Anterior cingulate cortex (tissue), 58 donors: Measurements from ENCODE around the gene CRADD.
"Not testable (repeated sequence)": the region's sequence is repeated elsewhere in the genome, so short reads cannot be mapped to it uniquely, and the experiment has no call there.

Source experiments
- DNase-seq, 58 donors: peaks; one replicate each; lab custom pipeline; 2025; lab: John Stamatoyannopoulos, UW

The CRADD gene

GRCh38 chr12:93914281-93914680, 237.1 kb downstream of the CRADD start:
- DNase-seq, result no peak

GRCh38 chr12:93915411-93915810, 238.2 kb downstream of the CRADD start:
- no peak for DNase-seq

GRCh38 chr12:93916402-93916801, 239.2 kb downstream of the CRADD start:
- no peak for DNase-seq

GRCh38 chr12:93918262-93918661, 241.1 kb downstream of the CRADD start:
- DNase-seq, result no peak

- no peak for DNase-seq
Observed at GRCh38 chr12:93918900-93919299, 241.7 kb downstream of the CRADD start.

- no peak for DNase-seq
Observed at GRCh38 chr12:93921521-93921920, 244.3 kb downstream of the CRADD start.

- no peak for DNase-seq
Observed at GRCh38 chr12:93922583-93923006, 245.4 kb downstream of the CRADD start.

- DNase-seq, result no peak
Observed at GRCh38 chr12:93924367-93924766, 247.2 kb downstream of the CRADD start.

GRCh38 chr12:93925585-93926205, 248.5 kb downstream of the CRADD start:
- no peak for DNase-seq

GRCh38 chr12:93926237-93926636, 249.1 kb downstream of the CRADD start:
- DNase-seq, result no peak

- DNase-seq, result not testable (repeated sequence)
Observed at GRCh38 chr12:93929081-93929480, 251.9 kb downstream of the CRADD start.

- no peak for DNase-seq
Observed at GRCh38 chr12:93937812-93938211, 260.6 kb downstream of the CRADD start.

GRCh38 chr12:93938317-93938716, 261.1 kb downstream of the CRADD start:
- no peak for DNase-seq

GRCh38 chr12:93938931-93939330, 261.8 kb downstream of the CRADD start:
- no peak for DNase-seq

- DNase-seq, result no peak
Observed at GRCh38 chr12:93939641-93940325, 262.6 kb downstream of the CRADD start.

GRCh38 chr12:93943780-93944179, 266.6 kb downstream of the CRADD start:
- no peak for DNase-seq

GRCh38 chr12:93944201-93944600, 267.0 kb downstream of the CRADD start:
- no peak for DNase-seq
